PFSK-1 (cell line): ENCODE results near the gene PPARG.

Source experiments
- FOXP2 ChIP-seq: optimal IDR thresholded peaks from 2 replicates; pipeline ENCODE3; 2011; ENCODE audit warnings: borderline replicate concordance, control low read depth, inconsistent platforms; ENCODE audit not compliant: insufficient read depth; ENCODE audit errors: extremely low read length, extremely low read depth
- POLR2AphosphoS5 ChIP-seq: IDR thresholded peaks from 2 replicates; pipeline ENCODE4 v1.6.1; 2012; ENCODE audit warnings: low read depth, mild to moderate bottlenecking, control low read depth, low read length, moderate library complexity
- REST ChIP-seq, 2 experiments: IDR thresholded peaks; 2 replicates each; pipeline versions ENCODE4 v1.6.1 to v1.8.0; 2011 to 2012; ENCODE audit warnings: low read depth in 2 of 2, low read length in 2 of 2, control low read depth in 1 of 2, inconsistent platforms in 1 of 2, mild to moderate bottlenecking in 1 of 2, moderate library complexity in 1 of 2; ENCODE audit not compliant: insufficient read depth in 1 of 2
- SIN3A ChIP-seq: IDR thresholded peaks from 2 replicates; pipeline ENCODE4 v1.6.1; 2012; ENCODE audit warnings: mild to moderate bottlenecking, low read length, moderate library complexity, borderline replicate concordance; ENCODE audit not compliant: insufficient read depth
- TAF1 ChIP-seq: IDR thresholded peaks from 2 replicates; pipeline ENCODE4 v1.6.1; 2012; ENCODE audit warnings: low read length, control low read depth, borderline replicate concordance; ENCODE audit not compliant: insufficient read depth

PPARG gene

DNA sequence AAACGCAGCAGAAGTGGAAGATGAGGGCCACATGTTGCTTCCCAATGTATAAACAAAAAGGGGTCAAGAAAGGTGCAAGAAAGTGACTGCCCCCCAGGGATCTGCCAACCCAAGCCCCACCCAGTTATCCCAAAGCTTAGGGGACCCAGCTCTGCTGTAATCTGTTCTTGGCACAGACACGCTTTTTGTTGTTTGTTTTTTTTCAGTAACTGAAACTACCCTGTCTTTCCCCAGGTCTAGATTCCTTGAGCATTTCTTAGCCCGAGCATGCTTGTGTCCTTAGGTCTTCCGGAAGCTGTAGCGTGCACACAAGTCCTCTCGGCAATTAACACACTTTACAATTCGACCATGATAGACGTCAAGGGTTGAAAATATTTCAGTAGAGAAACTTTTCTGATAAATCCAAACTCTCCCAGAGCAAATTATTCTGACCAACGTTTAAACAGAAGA, 8.5 kb upstream of the PPARG start:
- TF ChIP-seq REST (IDR thresholded peaks at IDR 0.05; ENCODE audit: insufficient read depth in 1 of 2, low read depth in 2 of 2, low read length in 2 of 2) (no peak), SIN3A (no peak), TAF1 (no peak), POLR2AphosphoS5 (no peak), FOXP2 (no peak)

GRCh38 chr3:12284591-12284990, 4.3 kb upstream of the PPARG start:
- TF ChIP-seq POLR2AphosphoS5: no peak
- TF ChIP-seq REST (IDR thresholded peaks at IDR 0.05; ENCODE audit: insufficient read depth in 1 of 2, low read depth in 2 of 2, low read length in 2 of 2): no peak
- TF ChIP-seq SIN3A: no peak
- TF ChIP-seq TAF1: no peak
- TF ChIP-seq FOXP2: no peak

- TF ChIP-seq FOXP2: no peak
Measured at GRCh38 chr3:12285003-12285555, 3.8 kb upstream of the PPARG start.

GRCh38 chr3:12286504-12286903, 2.4 kb upstream of the PPARG start:
- TF ChIP-seq POLR2AphosphoS5: no peak
- no peak for TF ChIP-seq FOXP2
- TF ChIP-seq TAF1: no peak

DNA sequence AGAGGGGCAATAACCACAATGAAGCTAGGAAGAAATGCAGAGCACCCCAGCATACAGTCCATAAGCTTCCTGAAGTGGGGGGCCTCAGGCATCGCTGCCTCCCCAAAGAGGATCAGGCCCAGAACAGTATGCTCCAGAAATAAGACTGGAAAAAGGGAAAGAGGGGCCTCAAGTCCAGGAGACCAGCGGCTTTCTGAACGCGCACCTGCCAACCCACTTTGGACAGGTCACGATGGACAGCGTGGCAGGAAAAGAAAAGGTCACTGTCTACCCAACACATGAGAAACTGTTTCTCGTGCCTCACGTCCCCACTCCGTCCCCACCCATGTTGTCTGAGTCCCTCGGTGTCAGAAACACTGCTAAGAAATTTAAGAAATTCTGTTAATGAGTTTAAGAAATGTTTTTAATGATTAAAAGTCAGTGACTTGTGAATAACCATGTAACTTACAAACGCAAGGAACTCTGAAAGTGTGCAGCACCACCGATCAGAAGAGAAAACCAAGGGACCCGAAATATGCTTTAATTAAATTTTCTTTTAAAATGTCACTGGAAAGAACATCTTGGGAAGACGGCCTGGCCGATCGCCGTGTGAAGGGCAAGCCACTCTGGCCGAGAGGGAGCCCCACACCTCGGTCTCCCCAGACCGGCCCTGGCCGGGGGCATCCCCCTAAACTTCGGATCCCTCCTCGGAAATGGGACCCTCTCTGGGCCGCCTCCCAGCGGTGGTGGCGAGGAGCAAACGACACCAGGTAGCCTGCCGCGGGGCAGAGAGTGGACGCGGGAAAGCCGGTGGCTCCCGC, 1.7 kb upstream of the PPARG start:
- no peak for TF ChIP-seq SIN3A
- TF ChIP-seq REST (IDR thresholded peaks at IDR 0.05; ENCODE audit: insufficient read depth in 1 of 2, low read depth in 2 of 2, low read length in 2 of 2): no peak
- TF ChIP-seq POLR2AphosphoS5: no peak
- TF ChIP-seq FOXP2: no peak
- no peak for TF ChIP-seq TAF1

DNA sequence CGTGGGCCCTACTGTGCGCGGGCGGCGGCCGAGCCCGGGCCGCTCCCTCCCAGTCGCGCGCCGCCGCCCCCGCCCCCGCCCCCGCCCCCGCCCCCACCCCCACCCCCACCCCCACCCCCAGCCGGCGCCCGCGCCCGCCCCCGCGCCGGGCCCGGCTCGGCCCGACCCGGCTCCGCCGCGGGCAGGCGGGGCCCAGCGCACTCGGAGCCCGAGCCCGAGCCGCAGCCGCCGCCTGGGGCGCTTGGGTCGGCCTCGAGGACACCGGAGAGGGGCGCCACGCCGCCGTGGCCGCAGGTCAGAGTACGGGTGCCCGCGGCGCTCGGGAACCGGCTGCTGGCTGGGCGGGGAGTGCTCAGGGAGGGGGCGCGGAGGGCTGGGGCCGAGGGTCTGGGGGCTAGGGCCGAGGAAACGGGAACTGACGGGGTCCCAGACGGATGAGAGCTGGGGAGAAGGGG, 1.1 kb upstream of the PPARG start:
- no peak for TF ChIP-seq FOXP2
- no peak for TF ChIP-seq SIN3A
- TF ChIP-seq TAF1: no peak
- no peak for TF ChIP-seq REST (IDR thresholded peaks at IDR 0.05; ENCODE audit: insufficient read depth in 1 of 2, low read depth in 2 of 2, low read length in 2 of 2)
- no peak for TF ChIP-seq POLR2AphosphoS5
